PC-3 (cell line): ENCODE measurements around the gene BUD13.

Experiments used
- EZH2 ChIP-seq: fragments of 300-600 bp; sonication (generic); IDR thresholded peaks from one replicate; pipeline ENCODE4 v1.6.1; 2017; ENCODE audit warnings: antibody characterized with exemption, mild to moderate bottlenecking, low read length; ENCODE audit not compliant: unreplicated experiment
- TF ChIP-seq, protein P1 (sequence below): fragments of 300-600 bp; sonication (generic); conservative IDR thresholded peaks from 2 replicates; pipeline ENCODE4 v1.5.1; 2017; ENCODE audit warnings: antibody characterized with exemption, low read depth, mild to moderate bottlenecking, low read length

DNA sequence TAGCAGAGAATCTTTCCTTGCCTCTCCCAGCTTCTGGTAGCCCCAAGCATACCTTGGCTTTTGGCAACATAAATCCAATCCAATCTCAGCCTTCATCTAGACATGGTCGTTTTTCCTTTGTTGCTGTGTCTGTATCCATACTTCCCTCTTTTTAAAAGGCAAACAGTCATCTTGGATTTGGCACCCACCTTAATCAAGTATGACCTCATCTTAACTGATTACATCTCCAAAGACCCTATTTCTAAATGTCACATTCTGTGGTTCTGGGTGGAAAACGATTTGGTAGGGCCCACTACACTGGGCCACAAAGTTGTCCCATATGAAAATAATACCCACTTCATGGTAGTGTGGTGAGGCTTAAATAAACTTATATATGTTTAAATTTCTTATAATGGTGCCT, 852 bp downstream of the BUD13 start:
- TF ChIP-seq, protein P1, sequence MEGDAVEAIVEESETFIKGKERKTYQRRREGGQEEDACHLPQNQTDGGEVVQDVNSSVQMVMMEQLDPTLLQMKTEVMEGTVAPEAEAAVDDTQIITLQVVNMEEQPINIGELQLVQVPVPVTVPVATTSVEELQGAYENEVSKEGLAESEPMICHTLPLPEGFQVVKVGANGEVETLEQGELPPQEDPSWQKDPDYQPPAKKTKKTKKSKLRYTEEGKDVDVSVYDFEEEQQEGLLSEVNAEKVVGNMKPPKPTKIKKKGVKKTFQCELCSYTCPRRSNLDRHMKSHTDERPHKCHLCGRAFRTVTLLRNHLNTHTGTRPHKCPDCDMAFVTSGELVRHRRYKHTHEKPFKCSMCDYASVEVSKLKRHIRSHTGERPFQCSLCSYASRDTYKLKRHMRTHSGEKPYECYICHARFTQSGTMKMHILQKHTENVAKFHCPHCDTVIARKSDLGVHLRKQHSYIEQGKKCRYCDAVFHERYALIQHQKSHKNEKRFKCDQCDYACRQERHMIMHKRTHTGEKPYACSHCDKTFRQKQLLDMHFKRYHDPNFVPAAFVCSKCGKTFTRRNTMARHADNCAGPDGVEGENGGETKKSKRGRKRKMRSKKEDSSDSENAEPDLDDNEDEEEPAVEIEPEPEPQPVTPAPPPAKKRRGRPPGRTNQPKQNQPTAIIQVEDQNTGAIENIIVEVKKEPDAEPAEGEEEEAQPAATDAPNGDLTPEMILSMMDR: no peak
- no peak for TF ChIP-seq EZH2
